ENCODE results near the gene SH3BGRL2.
"Not testable (repeated sequence)": the region's sequence is repeated elsewhere in the genome, so short reads cannot be mapped to it uniquely, and the experiment has no call there.

The SH3BGRL2 gene

DNA sequence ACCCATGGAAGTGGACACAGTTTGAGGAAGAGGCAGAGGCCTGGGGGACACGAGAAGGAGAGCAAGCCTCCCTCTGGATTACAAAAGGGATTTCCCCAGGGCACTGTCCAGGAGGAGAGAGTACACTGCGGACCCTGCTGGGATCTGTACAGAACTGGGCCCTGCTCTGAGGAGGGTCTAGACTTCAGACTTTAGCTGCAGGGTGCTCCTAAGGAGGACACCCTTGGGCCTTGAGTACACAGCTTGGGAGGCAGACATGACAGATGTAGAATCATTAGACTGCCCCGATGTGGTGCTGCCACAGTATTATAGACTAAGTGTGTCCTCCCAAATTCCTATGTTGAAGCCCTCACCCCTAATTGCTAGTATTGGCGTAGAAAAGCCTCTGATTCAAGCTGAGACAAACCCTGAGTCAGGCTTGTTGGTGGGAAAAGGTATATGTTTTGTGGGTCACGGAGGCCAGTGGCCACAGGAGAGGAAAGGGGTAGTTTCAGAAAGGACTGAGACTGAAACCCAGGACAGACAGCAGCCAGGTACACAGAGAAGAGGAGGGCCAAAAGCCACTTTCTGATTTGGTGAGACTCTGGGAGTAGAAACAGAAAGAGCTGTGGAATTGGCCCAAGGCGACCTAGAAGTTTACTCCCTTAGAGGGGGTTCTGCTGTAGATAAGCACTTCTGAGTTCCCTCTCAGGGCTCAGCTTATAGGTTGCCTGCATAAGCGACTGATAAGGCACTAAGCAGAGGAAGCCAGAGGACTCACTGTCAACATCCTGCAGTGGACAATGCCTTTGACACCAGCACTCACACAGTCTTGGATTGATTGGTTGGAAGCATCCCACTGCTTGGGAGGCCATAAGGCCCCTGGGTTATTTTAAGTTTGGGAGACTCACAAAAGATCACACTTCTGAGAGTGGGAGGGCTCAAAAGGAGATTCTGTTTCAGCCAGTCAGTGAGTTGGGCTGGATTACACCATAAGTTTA, 16.5 kb upstream of the SH3BGRL2 start:
- no peak for DNase-seq

DNA sequence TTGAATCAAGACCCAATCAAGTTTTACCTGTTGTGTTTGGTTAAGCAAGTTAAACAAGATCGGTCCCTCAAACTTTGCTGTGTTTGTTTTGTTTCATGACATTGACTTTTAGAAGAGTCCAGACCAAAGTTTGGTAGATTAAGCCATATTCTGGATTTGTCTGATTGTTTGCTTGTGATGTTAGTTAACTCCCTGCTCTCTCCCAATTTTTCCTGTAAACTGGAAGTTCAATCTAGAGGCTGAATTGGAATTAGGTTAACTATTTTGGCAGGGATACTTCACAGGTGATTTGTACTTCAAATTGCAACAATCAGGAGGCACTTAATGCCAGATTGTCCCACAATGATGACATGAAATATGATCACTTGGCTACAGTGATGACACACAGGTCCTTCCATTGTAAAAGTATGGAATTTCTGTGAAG, 13.6 kb upstream of the SH3BGRL2 start:
- DNase-seq = no peak

DNA sequence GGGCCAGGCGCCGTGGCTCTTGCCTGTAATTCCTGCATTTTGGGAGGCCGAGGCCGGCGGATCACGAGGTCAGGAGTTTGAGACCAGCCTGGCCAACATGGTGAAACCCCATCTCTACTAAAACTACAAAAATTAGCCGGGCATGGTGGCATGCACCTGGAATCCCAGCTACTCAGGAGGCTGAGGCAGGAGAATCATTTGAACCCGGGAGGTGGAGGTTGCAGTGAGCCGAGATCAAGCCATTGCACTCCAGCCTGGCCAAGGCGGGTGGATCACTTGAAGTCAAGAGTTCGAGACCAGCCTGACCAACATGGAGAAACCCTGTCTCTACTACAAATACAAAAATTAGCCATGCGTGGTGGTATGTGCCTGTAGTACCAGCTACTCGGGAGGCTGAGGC, 12.7 kb upstream of the SH3BGRL2 start:
- DNase-seq = not testable (repeated sequence)

DNA sequence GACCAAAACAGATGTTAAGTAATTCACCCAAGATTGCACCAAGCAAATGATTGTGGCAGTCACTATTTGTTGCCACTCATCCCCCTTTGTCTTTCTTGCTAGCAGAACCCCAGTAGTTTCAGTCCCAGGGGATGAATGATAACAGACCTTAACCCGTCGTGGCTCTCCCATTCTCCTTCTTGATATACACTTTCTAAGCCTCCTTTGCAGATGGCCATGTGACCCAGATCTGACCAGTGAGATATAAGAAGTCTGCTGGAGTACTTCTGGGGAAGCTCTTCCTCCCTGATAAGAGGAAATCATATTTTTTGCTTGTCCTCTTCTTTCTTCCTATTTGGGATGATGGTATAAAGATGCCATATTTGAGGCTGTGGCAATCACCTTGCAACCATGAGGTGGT, 9.6 kb upstream of the SH3BGRL2 start:
- no peak for DNase-seq

DNA sequence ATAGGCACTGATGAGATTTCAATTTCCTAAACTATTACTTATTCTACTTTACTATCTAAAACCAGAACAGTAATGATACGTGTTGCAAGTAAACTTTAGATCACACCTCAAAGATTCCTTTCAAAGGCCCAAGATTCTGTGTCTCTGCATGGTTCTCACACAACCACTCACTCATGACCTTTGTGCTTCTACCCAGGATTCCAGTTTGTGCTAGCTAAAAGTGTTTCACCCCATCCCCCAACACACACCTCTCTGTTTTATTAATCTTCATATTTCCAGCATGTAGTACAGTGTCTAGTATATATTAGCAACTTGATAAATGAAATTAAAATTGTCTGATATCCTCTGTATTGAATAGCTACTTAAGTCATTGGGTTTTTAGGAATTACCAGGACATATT, 8.8 kb upstream of the SH3BGRL2 start:
- DNase-seq = no peak

DNA sequence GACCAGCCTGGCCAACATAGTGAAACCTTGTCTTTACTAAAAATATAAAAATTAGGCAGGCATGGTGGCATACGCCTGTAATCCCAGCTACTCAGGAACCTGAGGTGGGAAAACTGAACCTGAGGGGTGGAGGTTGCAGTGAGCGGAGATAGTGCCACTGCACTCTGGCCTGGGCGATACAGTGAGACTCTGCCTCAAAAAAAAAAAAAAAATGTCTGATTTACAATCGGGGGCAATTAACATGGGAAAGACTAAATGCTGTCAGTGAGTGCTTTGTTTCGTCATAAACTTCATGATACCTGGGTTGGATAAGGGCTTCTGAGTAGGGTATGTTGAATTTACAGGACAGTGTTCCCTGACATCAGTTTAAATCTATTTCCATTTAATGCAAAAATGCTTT, 8.0 kb upstream of the SH3BGRL2 start:
- DNase-seq = no peak

DNA sequence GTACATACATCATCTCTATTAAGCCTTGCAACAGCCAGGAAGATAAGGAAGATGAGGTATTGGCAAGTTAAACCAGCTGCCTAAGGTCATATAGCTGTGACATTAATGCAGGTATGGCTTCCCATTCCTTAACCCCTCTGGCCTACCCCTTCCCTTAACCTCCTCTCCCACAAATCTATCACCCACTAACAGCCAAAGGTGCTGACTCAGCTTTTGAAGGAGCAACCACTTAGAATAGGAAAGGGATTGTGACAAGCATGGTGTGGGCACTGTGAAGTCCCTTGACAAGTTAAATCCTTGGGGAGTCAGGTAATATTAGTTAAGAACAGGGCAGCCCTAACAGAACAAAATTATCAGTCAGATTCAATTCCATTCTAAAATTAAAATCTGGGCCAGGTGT, 5.4 kb upstream of the SH3BGRL2 start:
- no peak for DNase-seq

DNA sequence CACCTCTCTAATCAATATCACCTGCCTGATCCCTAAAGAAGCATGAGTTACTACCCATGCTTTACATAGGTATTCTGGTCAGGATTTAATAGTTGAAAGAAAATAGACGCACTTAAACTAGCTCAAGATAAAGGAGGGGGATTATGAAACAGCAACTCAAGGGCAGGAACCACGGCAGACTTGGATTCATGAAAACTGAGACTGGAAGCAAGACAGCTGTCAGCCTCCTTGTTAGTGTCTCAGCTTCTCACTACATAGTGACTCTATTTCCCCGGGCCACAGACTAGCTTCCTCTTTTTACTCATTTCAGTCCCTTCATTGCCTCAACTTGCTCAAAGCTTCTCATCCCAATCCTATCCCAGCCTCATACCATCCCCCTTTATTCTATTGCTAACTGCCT, 4.3 kb upstream of the SH3BGRL2 start:
- DNase-seq = no peak

DNA sequence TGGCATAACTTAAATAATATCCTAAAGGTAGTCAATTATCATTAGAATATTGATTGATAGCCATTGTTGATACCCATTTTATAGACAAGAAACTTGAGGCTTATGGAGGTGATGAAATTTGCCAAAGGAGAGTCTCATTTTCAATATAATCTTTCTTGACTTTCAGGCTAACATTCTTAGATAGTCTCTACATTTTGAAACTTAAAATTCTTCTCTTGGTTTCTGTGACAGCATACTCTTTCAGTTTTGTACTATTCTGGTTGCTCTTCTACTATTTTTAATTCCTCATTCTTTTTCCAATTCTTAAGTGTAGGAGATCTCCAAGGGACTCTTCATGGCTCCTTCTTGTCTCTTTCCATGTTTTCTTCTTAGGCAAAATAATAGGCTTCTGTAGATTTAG, 3.7 kb upstream of the SH3BGRL2 start:
- DNase-seq = no peak

DNA sequence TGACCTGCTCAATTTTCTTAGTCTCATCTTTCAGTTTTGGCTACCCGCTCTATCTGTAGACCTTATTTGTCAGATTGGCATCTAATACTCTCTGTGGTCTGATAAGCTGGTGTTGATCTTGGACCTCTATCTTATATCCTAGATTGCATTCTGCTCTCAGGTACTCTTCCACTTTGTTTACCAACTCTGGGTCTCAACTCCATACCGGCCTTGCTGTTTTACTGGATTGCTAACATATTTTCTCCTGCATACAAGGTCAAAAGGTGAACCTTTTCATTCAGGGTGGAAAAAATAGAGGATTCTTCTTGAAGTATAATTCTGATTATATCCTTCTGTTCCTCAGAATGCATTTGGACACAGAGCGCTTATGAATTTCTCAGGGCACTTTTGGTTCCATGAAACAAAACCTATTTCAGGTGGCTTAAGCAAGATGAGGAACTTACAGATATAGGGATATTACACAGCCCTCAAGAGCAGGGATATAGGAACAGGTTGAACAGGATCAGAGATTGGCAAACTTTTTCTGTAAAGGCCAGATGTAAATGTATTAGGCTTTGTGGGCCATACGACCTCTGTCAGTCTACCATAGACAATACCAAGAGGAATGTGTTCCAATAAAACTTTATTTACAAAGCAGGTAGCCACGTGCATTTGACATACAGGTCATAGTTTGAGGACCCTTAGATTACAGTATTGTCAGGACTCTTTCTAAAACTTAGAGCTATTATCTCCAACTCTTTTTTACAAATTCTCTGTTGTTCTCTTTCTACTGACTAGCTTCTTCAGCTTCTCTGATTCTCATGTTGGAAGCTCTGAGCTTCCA, 2.5 kb upstream of the SH3BGRL2 start:
- no peak for DNase-seq

DNA sequence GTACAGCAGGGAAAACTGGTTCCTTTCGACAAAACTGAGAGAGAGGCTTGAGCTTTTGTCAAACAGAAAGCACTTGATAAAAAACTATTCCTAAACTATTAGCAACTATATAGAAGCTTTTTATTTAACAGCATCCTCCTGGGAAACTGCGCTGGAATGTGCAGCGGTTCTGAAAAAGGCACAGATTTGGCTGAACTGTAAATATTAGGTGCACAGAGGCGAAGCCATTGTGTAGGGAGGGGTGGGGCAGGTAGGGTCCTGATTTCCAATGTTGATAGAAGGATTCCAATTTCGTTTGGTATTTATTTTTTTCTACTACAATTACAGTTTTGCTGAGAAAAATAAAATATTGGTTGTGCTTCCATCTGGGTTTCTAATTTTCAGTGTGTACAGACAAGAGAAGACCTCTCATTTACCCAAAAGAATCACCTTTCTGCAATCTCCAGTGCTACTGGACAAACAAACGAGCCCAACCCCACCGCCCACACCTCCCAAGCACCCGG, 698 bp upstream of the SH3BGRL2 start:
- no peak for DNase-seq

DNA sequence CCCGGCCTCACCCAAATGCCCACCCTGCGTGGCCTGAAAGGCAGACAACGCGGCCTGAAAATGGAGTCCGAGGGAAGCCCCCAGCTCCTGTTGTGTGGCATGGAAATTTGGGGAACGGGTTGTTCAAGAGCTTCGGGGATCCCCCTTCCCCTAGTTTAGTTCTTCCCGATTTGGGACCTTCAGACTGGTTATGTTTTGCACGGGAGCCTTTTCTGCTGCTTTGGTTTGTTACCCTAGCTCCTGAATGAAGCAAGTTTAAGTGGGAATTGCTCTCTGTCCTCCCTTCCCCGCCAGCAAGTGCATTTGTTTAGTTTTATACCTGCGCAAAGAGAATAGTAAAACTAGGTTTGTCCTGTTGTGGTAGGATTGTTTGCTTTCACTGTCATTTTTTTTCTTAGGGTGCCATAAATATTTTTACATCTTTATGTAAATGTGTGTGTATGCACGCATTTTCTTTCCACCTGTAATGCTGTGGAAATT, 604 bp downstream of the SH3BGRL2 start:
- DNase-seq = no peak

DNA sequence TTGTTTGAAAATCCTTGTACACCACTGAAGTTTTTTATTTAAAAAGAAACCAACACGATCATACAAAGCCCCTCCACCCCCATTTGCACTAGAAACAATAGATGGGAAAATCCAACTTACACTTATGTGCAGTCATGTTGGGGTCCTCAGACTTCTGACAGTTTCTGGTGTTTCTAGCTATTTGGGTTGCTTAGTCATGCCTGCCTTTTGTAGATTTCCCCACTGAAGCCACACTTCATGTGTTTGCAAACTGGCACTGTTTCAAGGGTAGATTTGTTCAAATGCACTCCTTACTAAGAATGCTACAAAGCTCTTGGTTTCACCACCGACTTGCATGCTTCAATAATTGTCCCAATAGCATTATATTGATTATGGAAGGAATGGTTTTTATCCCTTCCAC, 1.5 kb downstream of the SH3BGRL2 start:
- DNase-seq = no peak

DNA sequence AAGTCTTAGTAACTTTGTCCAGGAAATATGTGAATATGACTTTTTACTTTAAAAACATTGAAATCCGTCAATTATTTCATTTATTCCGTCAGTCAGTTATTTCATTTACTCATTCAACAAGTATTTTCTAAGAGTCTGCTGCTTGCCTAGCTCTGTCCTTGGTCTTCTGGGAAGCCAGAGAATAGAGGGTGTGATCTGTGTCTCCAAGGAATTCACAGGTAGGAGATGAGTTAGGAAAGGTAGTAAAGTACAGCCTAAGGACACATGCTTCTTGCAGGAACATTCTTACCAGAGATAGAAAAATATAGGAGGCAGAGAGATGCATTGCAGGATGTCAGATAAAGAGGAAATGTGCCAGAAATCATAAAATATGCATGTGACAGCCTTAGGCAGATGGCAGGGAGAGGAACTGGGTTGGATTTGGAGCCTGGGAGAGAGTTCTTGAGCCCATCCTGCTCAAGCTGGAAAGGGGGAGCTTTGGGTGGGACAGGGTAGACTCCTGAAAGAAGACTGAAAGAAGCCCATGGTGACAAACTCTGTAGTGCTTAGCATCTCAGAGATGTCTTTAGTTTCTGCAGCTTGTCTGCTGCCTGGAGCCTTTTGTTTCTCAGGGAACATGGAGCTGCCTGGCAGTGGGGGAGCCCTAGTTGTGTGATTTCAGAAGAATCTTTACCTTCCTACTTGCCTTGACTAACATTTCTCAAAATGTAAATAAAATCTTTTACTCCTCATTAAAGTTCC, 3.5 kb downstream of the SH3BGRL2 start:
- DNase-seq = no peak

DNA sequence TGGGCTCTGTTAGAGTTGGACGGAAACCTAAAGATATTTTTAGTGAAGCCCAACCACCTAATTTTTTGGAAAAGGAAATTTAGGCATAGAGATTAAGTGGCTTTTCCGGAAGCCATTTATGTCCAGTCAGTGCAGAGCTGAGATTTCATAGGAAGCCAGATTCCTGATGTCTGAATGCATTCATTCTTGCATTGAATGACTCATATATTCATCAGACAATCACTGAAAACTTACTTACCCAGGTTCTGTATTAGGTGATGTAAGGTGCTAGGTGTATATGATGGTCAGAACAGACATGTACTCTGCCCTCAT, 4.1 kb downstream of the SH3BGRL2 start:
- no peak for DNase-seq

DNA sequence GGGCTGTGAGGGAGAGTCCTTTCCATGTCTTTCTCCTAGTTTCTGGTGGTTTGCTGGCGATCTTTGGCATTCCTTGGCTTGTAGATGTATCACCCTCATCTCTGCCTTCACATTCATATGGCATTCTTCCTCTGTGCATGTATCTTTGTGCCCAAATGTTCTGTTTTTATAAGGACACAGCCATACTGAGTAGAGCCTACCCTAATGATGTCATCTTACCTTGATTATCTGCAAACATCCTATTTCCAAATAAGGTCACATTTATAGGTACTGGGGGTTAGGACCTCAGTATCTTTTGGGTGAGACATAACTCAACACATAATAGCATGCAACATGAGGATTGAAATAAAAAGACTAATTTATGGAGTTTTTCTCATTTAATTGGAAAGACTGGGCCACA, 5.5 kb downstream of the SH3BGRL2 start:
- DNase-seq = no peak

DNA sequence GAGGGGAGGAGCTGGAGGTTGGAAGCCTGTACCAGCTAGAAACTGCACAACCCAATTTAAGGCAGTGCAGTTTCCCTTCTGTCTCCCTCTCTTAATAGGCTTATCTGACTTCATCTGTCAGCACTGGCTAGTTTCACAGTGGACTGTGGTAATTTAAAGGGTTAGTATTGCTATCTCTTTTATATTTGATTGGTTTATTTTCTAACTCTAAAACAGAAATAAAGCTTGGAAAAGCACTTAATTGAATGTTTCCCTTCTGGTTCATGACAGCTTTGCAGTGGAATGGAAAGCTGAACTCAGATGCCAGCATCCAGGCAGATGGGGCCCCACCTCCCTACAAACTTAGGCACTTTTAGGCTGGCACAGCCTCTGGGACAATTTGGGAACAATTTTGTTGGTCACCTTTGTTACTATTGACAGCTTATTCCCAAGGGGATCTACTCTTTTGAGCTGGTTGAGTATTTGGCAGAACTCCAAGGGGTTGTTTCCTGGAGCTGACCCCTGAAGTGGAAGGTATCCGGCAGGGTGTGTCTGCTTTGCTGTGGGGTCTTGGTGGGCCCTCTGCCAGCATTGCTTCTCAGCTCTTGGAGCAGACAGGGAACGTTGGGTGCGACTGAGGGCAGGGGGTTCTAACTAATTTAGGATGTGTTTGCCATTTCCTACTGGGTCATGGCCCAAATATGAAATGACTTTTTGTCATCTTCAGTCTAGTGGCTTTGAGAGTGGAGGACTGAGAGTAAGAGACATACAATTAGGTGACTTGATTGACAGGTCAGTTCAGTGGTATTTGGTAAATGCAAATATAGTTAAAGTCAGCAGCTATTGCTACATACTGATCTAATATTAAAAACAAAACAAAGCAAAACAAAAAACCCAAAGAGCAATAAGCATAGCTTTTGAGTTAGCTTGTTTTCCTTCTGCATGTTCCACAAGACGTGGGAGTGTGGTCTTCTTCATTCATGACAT, 9.3 kb downstream of the SH3BGRL2 start:
- DNase-seq = no peak

DNA sequence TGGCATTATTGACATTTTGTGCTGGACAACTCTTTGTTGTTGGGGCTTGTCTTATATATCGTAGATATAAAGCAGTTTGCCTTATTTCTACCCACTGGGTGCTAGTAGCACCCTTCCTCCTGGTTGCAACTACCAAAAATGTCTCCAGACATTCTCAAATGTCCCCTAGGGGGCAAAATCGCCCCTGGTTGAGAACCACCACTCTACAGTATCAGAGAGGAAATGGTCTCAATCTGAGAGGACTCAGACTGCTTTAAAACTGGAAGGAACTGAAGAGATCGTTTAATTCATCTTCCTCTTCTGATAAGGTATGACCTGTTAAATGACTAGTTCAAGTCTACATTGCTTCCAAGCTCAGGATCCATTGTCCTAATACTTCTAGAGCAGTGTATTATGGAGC, 14.9 kb downstream of the SH3BGRL2 start:
- no peak for DNase-seq

DNA sequence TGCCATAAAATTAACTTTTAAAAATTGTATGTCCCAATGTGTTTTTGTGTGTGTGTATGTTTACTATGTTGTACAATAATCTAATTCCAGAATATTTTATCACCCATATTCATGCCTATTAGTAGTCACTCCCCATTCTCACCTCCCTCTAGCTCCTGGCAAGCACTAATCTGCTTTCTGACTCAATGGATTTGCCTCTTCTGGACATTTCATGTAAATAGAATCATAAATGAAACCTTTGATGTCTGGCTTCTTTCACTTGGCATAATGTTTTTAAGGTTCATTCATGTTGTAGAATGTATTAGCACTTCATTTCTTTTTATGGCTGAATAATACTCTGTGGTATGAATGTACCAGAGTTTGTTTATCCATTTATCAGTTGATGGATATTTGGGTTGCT, 15.4 kb downstream of the SH3BGRL2 start:
- no peak for DNase-seq

DNA sequence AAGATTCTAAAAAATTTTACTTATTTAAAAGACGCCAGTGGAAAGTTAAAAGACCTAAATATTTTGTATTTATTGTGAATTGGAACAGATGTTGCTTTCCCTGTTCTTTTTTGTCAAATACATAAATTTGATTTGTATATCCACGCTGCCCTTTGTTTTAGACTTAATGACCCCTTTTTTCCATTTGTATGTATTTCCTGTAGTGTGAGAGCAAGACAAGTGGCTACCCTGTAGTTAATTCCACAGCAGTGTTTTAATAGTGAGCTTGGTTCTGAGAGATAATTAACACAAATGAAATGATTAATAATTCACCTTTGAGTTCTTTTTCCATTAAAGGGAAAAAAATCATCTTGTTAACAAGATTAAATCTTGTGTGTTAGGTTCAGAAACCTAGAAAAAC, 16.6 kb downstream of the SH3BGRL2 start:
- no peak for DNase-seq

DNA sequence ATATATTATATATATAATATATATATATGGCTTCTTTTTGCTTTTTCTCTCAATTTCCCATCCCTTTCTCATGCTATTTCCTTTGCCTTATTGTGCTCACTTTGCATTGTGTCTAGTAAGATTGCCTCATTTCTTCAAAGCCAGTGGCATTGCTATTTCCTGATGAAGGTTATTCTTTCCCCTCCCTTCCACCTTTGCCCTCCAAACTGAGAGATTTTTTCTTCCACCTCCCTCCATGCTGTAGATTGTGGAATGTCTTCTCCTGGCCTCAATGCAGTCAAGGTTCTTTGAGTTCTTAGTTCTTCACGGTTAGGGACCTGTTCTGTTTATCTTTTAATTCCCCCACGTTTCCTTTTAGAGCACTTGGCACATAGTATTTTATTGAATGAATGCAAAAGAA, 17.2 kb downstream of the SH3BGRL2 start:
- DNase-seq = no peak

DNA sequence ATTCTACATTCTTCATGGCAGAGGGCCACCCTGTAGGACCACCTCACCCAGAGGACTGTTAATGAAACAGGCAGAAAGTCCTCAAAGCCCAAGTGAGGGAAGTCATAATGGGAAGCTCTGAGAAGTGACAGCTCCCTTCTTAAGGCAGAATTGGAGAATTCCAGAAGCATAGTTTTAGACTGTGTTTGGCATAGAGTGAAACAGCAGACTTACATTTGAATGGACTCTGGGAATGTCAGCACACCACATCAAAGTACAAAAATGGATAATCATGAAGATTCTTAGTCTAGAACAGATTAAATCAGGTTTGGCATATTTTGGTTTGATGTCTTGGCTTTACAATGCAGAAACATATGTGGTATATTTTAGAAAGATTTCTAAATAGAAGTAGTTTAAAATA, 17.9 kb downstream of the SH3BGRL2 start:
- no peak for DNase-seq
